ENCODE measurements around the gene INPP5F.

INPP5F gene

DNA sequence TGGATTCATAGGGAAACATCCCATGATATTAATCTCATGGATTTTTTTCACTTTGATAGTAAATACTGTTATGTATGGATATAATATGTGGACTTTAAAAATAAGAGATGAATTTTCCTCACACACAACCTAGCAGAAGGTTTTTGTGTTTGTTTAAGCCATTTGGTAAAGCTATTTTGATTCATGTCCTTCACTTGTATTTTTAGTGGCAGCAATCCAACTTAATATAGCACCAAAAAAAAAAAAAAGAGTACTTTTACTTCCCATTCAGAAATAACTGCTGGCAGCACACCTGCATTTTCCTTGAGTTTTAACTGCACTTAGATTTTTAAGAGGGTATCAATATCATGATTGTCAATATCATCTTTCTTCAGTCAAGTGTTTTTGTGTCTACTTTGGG, 86.8 kb downstream of the INPP5F start:
- H3K4me3 Mint-ChIP-seq: no peak overlapping the region
- DNase-seq (no peak), ATAC-seq (replicated peaks) (no peak)
- H3K27me3 Mint-ChIP-seq: no peaks in the 10 kb centered on the region
- H3K27ac Mint-ChIP-seq: no peak overlapping the region
- H3K9me3 Mint-ChIP-seq: no peaks in the 10 kb centered on the region
- H3K4me1 Mint-ChIP-seq: peaks cover 9 to 30% of the 10 kb centered on the region in 2 donors
- peaks cover 51 to 54% of the 10 kb centered on the region in 2 donors for H3K36me3 Mint-ChIP-seq

DNA sequence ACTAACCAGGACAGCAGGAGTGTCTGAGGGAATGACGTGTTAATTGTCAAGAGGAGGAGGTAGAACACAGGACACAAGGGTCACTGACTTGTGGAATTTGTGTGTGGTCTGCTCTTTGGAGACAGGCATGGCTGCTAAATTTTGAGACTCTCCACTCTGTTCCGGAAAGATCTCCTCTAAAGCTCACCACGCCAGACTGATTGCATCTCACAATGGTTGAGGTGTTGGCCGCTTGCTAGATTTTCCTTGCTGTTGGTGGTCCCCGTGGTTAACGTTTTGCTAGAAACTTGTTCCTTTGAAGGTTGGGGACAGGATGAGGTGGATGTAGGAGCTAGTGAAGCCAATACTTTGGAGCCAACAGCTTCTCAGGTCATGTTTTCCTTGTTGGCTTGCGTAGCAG, 89.8 kb downstream of the INPP5F start:
- Mint-ChIP-seq H3K4me3 (no peak overlapping the region), H3K27ac (peak overlapping the region; percentile 57), H3K4me1 (peaks cover 10 to 25% of the 10 kb centered on the region in 2 donors), H3K9me3 (no peaks in the 10 kb centered on the region), H3K36me3 (peaks cover 60 to 71% of the 10 kb centered on the region in 2 donors), H3K27me3 (no peaks in the 10 kb centered on the region)
- DNase-seq: no peak
- no peak for ATAC-seq (replicated peaks)

DNA sequence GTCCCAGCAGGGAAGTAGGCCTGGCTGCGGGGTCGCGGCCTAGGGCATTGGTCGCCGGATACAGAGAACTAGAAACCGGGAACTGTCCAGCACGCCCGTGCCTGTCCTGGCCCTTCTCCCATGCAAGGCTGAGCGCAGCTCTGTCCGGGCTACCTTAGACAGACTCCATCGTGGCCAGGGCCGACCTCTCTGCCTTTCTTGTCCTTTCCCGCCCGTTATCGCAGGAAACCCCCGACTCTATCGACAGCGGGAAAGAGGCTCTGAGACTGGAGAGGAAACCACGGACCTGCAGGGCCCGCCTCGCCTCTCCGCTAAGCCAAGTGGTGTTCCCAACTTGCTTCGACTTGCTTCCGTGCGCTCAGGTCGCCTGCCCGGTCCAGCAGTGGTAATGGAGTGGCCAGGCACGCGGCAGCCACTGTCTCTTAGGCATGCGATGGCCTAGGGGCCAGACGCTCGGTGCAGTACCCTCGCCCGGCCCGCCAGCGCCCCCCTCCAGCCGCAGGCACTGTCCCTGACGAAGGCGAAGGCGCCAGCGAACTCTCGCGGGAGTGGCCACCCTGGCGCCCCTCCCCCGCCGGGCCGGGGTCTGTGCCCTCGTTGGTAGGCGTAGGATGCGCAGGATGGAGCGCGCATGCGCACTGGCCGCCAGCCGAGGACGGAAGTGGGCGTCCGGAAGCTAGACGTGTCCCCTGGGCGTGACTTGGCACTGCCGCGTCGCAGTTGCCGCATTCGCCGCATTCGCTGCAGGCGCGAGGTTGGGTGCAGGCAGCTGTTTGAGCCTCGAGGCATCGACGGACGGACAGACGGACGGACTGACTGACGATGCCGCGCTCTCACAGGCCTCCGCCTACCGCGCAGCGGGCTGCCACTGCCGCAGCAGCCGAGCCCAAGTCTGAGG, 92.4 kb downstream of the INPP5F start:
- Mint-ChIP-seq H3K9me3 (no peaks in the 10 kb centered on the region), H3K4me1 (peaks cover 10 to 25% of the 10 kb centered on the region in 2 donors), H3K27me3 (no peaks in the 10 kb centered on the region), H3K4me3 (no peak overlapping the region), H3K36me3 (peaks cover 57 to 76% of the 10 kb centered on the region in 2 donors), H3K27ac (no peak overlapping the region)
- ATAC-seq (replicated peaks): peak in 1 of 2 donors; percentile 34
- DNase-seq: no peak

DNA sequence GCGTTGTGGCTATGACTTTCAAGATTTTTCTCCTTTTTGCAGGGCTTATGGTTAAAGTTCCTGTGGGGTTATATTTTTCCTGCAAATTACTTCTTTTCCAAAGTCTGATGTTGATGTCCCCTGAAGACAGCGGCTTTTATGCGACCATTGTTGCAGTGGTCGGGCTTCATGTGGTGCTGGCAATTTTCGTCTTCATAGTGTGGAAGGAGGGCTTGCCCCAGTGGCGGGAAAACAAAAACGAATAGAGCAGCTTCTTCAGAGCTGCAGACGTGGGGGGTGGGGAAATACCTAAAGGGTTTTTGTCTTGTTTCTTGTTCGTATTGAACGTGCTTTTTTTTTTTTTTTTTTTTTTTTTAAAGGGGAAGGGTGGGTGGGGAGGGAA, 93.0 kb downstream of the INPP5F start:
- ATAC-seq (replicated peaks) (no peak), DNase-seq (no peak)
- no peaks in the 10 kb centered on the region for H3K9me3 Mint-ChIP-seq
- H3K27me3 Mint-ChIP-seq: no peaks in the 10 kb centered on the region
- H3K4me3 Mint-ChIP-seq: no peak overlapping the region
- H3K4me1 Mint-ChIP-seq: peaks cover 9 to 23% of the 10 kb centered on the region in 2 donors
- H3K36me3 Mint-ChIP-seq: peaks cover 57 to 77% of the 10 kb centered on the region in 2 donors
- H3K27ac Mint-ChIP-seq: peak overlapping the region; percentile 42

DNA sequence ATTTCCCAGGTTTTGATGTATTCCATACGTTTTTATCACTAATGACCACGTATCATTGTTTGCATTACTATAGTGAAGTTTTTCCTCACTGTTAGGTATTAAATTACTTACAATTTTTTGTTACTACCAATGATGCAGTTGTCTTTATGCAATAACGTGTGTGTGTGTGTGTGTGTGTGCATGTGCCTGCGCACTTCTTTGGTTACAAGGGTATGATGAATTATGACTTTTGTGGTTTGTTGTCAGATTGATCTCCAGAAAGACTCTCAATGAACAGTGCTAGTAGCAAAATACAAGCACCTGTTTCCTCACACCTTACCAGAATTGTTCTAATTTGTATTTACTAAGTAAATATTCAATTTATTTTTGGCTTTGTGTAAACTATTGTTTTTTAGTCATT, 95.3 kb downstream of the INPP5F start:
- Mint-ChIP-seq H3K4me3 (no peak overlapping the region), H3K27me3 (no peaks in the 10 kb centered on the region), H3K27ac (no peak overlapping the region), H3K9me3 (no peaks in the 10 kb centered on the region), H3K4me1 (peaks cover 2 to 9% of the 10 kb centered on the region in 2 donors), H3K36me3 (peaks cover 49 to 66% of the 10 kb centered on the region in 2 donors)
- ATAC-seq (replicated peaks) (no peak), DNase-seq (no peak)

DNA sequence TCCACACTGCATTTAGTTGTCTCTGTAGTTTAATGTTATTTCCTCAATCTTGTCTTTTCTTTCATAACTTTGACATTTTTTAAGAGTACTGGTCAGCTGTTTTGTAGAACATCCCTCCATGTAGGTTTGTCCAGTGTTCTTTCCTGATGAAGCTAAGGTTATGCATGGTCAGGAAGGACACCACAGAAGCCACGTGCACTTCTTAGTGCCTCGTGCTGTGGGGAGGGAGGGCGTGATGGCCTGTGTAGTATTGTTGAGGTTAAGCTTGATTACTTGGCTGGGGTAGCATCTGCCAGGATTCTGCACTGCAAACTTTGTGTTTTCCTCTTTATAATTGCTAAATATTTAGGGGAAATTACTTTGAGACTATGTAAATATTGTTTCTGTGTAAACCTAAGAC, 98.4 kb downstream of the INPP5F start:
- Mint-ChIP-seq H3K36me3 (peaks cover 39 to 60% of the 10 kb centered on the region in 2 donors), H3K9me3 (no peaks in the 10 kb centered on the region), H3K4me3 (no peak overlapping the region), H3K27ac (no peak overlapping the region), H3K4me1 (no peaks in the 10 kb centered on the region), H3K27me3 (no peaks in the 10 kb centered on the region)
- ATAC-seq (replicated peaks): no peak
- DNase-seq: no peak

DNA sequence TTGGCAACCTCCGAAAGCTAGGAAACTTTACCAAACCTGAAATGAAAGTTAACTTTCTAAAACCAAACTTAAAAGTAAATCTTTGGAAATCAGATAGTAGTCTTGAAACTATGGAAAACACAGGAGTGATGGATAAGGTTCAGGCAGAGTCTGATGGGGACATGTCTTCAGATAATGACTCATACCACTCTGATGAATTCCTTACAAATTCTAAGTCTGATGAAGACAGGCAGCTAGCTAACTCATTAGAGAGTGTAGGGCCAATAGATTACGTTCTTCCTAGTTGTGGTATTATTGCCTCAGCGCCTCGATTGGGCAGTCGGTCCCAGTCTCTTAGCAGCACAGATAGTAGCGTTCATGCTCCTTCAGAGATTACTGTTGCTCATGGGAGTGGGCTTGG, 100.9 kb downstream of the INPP5F start:
- H3K4me1 Mint-ChIP-seq: no peaks in the 10 kb centered on the region
- no peaks in the 10 kb centered on the region for H3K27me3 Mint-ChIP-seq
- H3K27ac Mint-ChIP-seq: peak overlapping the region; percentile 62
- H3K9me3 Mint-ChIP-seq: no peaks in the 10 kb centered on the region
- DNase-seq (no peak), ATAC-seq (replicated peaks) (no peak)
- H3K4me3 Mint-ChIP-seq: no peak overlapping the region
- H3K36me3 Mint-ChIP-seq: peaks cover 40 to 63% of the 10 kb centered on the region in 2 donors

DNA sequence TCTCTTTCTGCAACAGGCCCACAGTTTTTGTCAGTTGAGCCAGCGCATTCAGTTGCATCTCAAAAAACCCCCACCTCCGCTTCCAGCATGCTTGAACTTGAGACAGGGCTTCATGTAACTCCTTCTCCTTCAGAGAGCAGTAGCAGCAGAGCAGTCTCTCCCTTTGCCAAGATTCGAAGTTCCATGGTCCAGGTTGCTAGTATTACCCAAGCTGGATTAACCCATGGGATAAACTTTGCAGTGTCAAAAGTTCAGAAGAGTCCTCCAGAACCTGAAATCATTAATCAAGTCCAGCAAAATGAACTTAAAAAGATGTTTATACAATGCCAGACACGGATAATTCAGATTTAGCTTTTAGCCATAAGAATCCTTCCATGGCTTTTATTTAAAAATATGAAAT, 101.6 kb downstream of the INPP5F start:
- Mint-ChIP-seq H3K27me3 (no peaks in the 10 kb centered on the region), H3K36me3 (peaks cover 44 to 64% of the 10 kb centered on the region in 2 donors), H3K4me3 (no peak overlapping the region), H3K9me3 (no peaks in the 10 kb centered on the region), H3K27ac (no peak overlapping the region), H3K4me1 (no peaks in the 10 kb centered on the region)
- no peak for DNase-seq
- ATAC-seq (replicated peaks): no peak

DNA sequence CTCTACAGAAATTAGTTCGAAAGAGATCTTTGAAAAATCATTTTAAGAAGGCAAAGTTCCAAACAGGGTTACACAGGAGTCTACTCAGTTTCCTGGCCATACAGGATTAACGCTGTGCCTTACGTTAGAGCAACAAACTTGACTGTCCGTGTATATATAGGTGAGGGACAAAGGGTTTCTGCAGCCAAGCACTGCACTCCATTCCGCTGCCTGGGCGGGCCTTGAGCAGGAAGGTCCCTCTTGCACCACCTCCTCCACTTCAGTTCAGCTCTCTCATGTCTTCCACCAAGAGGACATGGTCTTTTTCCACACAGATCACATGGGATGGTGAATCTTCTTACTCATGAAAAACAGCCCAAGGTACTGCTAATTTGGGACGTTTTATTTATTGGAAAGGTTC, 103.6 kb downstream of the INPP5F start:
- no peaks in the 10 kb centered on the region for H3K27me3 Mint-ChIP-seq
- DNase-seq (no peak), ATAC-seq (replicated peaks) (no peak)
- peak overlapping the region; percentile 16 for H3K27ac Mint-ChIP-seq
- H3K9me3 Mint-ChIP-seq: no peaks in the 10 kb centered on the region
- peaks cover 46 to 64% of the 10 kb centered on the region in 2 donors for H3K36me3 Mint-ChIP-seq
- H3K4me1 Mint-ChIP-seq: peaks cover 5% of the 10 kb centered on the region in 2 donors
- no peak overlapping the region for H3K4me3 Mint-ChIP-seq

DNA sequence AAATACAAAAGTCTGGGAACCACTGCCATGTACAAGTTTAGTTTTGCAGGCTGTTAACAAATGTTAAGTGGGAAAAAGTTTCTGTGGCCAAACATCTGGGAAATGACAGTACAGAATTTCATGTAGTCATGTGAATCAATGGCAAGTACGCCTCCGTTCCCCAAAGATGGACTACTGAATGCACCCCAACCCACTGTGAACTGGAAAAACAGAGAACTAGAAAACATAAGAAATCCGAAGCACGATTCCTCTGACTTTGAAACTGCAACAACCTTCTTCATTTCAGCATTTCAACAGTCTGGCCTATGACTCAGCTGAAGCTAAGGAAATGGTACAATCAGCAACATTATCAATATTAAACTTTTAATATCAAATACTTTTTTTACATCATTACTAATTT, 105.0 kb downstream of the INPP5F start:
- ATAC-seq (replicated peaks) (no peak), DNase-seq (no peak)
- Mint-ChIP-seq H3K9me3 (no peaks in the 10 kb centered on the region), H3K4me3 (no peak overlapping the region), H3K27ac (no peak overlapping the region), H3K36me3 (peaks cover 45 to 68% of the 10 kb centered on the region in 2 donors), H3K4me1 (peaks cover 6 to 9% of the 10 kb centered on the region in 2 donors), H3K27me3 (no peaks in the 10 kb centered on the region)

DNA sequence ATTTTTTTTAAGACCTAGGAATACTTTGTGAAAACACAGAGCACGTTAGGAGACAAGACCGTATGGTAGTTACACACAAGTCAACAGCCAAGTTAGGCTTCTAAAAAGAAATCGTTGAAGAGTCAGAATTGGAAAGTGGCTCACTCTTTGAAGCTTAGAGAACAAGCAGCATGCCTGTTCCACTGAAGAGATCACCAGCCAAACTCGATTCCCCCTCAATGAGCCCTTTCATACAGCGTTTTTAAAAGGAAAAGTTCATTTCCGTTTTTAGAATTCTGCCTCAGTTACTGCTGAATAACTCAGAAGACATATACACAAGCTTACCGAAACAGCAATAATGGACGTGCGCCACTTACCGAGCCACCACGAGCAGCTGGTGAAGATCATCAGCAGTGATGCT, 105.8 kb downstream of the INPP5F start:
- Mint-ChIP-seq H3K9me3 (no peaks in the 10 kb centered on the region), H3K4me1 (peaks cover 6 to 9% of the 10 kb centered on the region in 2 donors), H3K27me3 (no peaks in the 10 kb centered on the region), H3K27ac (peak overlapping the region; percentile 75), H3K36me3 (peaks cover 44 to 69% of the 10 kb centered on the region in 2 donors), H3K4me3 (no peak overlapping the region)
- ATAC-seq (replicated peaks) (no peak), DNase-seq (no peak)

DNA sequence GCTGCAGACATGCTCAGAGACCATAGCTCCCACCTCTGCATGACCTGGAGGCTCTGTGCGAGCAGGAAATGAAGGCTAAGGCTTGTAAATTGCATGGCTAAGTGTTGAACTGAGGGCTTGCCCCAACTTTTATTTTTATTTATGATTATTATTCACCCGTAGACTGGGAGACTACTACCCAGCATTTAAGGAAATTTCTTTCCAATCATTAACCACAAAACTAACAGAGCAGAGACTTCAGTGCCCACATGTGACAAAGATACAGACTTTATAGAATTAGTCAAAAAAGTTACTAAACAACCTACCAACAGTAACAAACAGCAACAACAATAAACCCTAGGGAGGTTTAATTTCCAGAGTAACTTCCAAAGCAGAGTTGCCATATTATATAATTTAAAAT, 107.1 kb downstream of the INPP5F start:
- ATAC-seq (replicated peaks) (no peak), DNase-seq (no peak)
- no peaks in the 10 kb centered on the region for H3K27me3 Mint-ChIP-seq
- no peak overlapping the region for H3K27ac Mint-ChIP-seq
- peak overlapping the region in 1 of 2 donors; percentile 47 for H3K4me3 Mint-ChIP-seq
- H3K9me3 Mint-ChIP-seq: no peaks in the 10 kb centered on the region
- H3K4me1 Mint-ChIP-seq: peaks cover 6 to 9% of the 10 kb centered on the region in 2 donors
- H3K36me3 Mint-ChIP-seq: peaks cover 38 to 70% of the 10 kb centered on the region in 2 donors

DNA sequence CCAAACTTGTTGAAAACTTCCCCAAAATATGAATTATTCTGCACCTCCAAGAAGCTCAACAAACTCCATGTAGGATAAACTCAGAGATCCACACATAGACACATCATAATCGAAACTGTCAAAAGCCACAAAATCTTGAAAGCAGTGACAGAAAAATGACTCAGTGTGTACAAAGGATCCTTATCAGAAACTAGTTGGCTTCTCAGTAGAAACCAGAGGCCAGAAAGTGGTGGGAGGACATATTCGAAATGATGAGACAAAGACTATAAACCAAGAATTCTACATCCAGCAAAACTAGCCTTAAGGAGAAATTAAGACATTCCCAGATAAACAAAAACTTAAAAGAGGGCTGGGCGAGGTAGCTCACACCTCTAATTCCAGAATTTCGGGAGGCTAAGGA, 108.3 kb downstream of the INPP5F start:
- ATAC-seq (replicated peaks): no peak
- Mint-ChIP-seq H3K9me3 (no peaks in the 10 kb centered on the region), H3K27me3 (no peaks in the 10 kb centered on the region), H3K36me3 (peaks cover 38 to 71% of the 10 kb centered on the region in 2 donors), H3K4me1 (peaks cover 6 to 9% of the 10 kb centered on the region in 2 donors), H3K4me3 (peak overlapping the region in 1 of 2 donors; percentile 7), H3K27ac (peak overlapping the region; percentile 85)
- no peak for DNase-seq

DNA sequence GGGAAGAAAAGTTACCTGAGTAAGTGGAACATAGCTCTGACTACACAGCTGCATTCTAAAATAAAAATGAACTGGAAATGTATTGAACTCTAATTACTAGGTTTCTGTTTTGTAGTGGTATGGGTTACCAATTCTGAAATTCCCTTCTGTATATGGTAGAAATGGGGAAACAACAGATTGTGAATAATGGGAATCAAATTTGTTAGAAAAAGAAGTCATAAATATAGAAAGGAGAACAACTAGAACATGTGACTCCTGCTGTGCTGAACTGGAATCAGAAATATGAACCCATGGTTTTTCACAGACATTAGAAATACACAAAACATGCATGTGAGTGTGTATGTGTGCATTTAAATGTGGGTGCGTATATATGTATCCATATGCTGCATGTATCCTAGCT, 119.8 kb downstream of the INPP5F start:
- ATAC-seq (replicated peaks) (no peak), DNase-seq (no peak)
- H3K27me3 Mint-ChIP-seq: no peaks in the 10 kb centered on the region
- H3K4me1 Mint-ChIP-seq: peaks cover 0 to 2% of the 10 kb centered on the region in 2 donors
- H3K4me3 Mint-ChIP-seq: no peak overlapping the region
- H3K9me3 Mint-ChIP-seq: no peaks in the 10 kb centered on the region
- H3K27ac Mint-ChIP-seq: peak overlapping the region; percentile 44
- peaks cover 35 to 60% of the 10 kb centered on the region in 2 donors for H3K36me3 Mint-ChIP-seq
